Hematopoietic multipotent progenitor cell treated with erythropoietin and hydrocortisone succinate and interleukin-3 and kit ligand, for 17 days (in vitro differentiated cells): ENCODE results near the gene NSD1.

Source experiments
- DNase-seq: peaks from one replicate; pipeline ENCODE4 v3.0.0-alpha.2; 2015; ENCODE audit warnings: low spot score

Gene NSD1, protein sequence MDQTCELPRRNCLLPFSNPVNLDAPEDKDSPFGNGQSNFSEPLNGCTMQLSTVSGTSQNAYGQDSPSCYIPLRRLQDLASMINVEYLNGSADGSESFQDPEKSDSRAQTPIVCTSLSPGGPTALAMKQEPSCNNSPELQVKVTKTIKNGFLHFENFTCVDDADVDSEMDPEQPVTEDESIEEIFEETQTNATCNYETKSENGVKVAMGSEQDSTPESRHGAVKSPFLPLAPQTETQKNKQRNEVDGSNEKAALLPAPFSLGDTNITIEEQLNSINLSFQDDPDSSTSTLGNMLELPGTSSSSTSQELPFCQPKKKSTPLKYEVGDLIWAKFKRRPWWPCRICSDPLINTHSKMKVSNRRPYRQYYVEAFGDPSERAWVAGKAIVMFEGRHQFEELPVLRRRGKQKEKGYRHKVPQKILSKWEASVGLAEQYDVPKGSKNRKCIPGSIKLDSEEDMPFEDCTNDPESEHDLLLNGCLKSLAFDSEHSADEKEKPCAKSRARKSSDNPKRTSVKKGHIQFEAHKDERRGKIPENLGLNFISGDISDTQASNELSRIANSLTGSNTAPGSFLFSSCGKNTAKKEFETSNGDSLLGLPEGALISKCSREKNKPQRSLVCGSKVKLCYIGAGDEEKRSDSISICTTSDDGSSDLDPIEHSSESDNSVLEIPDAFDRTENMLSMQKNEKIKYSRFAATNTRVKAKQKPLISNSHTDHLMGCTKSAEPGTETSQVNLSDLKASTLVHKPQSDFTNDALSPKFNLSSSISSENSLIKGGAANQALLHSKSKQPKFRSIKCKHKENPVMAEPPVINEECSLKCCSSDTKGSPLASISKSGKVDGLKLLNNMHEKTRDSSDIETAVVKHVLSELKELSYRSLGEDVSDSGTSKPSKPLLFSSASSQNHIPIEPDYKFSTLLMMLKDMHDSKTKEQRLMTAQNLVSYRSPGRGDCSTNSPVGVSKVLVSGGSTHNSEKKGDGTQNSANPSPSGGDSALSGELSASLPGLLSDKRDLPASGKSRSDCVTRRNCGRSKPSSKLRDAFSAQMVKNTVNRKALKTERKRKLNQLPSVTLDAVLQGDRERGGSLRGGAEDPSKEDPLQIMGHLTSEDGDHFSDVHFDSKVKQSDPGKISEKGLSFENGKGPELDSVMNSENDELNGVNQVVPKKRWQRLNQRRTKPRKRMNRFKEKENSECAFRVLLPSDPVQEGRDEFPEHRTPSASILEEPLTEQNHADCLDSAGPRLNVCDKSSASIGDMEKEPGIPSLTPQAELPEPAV (N-terminal part only)

DNA sequence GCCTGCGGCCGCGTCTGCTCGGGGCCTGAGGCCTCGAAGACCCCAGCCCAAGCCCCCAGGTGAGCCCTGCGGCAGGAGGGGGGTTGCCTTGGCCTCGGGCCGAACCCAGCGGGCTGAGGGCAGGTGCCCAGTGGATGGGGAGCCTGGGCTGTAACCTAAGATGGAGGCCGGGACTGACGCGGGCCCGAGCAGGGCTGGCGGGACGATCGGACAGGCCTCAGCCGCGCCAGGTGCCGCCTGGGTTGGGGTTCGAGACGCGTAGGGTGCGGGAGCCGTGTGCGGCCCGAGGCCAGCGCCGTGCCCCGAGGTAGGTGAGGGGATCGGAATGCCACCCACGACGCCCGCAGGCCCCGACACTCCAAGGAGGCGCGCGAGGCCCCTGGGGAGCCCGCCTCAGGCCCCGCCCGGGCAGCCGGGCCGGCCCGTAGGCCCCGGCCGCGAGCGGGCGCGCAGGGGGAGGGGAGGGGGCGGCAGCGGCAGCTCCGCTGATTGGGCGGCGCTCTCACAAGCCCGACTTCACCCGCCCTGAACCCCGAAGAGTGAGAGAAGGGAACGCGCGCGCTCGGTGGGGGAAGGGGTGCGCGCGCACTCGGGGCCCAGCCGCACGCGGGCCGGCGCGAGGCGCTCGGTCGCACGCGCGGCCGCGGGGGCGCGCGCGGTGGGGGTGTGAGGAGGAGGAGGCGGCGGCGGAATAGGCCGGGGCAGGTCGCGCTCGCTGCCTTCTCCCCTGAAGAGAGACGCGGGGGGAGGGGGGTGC is at the start of gene NSD1:
NSD1 (plus strand) TSS at position 678 of the 757 bp plus-strand sequence. CDS start 1,331 bp downstream, outside the sequence.
- peak; percentile 84 for DNase-seq

DNA sequence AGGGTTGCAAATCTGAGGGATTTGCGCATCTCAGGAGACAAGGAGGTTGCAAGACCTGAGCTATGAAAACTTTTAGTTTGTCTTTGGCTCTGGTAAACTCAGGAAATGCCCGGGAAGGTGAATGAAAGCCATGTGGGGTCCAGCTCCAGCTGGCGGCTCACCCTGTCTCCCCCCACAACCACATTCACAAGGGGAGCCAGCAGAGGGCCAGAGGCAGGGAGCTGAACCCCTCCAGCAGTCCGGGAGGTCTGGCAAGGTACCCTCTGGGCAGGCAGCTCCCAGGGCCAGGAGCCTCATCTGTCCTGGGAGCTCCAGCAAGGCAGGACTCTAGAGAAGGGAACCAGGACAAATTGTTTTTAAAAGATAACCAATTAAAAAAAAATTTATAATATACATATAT is 49.4 kb upstream of the NSD1 start:
- DNase-seq = no peak

DNA sequence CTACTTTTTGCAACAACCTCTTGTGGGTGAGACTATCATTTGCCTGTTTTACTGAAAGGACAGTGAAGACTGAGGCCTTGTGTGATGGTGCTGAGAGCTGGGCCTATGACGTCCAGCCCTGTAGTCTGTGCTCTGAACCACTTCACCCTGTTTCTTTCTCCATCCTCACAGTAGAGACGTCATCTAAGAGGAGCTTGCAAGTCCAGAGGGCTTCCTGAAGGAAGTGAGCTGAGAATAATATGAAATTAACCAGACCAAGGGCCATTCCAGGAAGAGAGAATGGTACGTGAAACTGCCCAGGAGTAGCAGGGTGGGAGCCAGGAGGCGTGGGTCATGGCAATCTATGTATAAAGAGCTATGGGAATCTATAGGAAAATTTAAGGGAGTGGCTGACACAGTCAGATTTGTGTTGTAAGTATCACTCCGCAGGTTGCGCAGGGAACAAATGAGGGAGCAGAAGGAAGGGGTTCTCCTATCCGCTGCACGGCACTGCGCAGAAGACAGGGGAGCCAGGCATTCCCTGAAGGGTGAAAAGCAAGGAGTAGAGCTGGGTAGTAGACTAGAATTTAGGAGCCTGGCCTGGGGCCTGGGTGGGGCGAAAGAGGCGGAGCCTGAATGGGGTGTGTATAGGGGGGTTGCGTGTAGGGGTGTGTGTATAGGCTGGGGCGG is 47.5 kb upstream of the NSD1 start:
- DNase-seq = no peak

DNA sequence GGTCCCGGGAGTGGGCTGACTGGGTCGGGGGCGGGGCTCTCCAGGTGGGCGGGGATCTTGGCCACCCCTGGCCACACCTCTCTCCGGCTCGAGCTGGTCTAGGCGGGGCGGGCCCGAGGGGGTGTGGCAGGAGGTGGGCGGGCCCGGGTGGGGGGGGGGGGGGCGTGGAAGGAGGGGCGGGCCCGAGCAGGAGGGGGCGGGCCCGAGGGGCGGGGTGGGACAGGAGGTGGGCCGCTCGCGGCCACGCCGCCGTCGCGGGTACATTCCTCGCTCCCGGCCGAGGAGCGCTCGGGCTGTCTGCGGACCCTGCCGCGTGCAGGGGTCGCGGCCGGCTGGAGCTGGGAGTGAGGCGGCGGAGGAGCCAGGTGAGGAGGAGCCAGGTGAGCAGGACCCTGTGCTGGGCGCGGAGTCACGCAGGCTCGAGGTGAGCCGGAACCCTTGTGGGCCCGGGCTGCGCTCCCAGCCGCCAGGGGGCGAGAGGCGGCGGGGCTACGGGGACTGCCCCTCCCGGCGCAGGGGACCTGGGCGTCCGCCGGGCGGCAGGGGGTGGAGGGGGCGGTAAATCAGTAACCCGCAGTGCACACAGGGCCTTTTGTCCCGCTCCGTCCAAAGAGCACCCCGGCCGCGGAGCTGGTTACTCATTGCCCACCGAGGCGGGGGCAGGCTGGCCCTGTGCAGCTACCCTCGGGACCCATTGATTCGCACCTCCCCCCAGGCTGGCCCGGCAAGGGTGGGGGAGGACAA is 46.7 kb upstream of the NSD1 start, which contains the start of gene FGFR4:
FGFR4 (plus strand) TSS at position 262 of the 744 bp plus-strand sequence. CDS start 2,688 bp downstream, outside the sequence.
- peak; percentile 81 for DNase-seq

DNA sequence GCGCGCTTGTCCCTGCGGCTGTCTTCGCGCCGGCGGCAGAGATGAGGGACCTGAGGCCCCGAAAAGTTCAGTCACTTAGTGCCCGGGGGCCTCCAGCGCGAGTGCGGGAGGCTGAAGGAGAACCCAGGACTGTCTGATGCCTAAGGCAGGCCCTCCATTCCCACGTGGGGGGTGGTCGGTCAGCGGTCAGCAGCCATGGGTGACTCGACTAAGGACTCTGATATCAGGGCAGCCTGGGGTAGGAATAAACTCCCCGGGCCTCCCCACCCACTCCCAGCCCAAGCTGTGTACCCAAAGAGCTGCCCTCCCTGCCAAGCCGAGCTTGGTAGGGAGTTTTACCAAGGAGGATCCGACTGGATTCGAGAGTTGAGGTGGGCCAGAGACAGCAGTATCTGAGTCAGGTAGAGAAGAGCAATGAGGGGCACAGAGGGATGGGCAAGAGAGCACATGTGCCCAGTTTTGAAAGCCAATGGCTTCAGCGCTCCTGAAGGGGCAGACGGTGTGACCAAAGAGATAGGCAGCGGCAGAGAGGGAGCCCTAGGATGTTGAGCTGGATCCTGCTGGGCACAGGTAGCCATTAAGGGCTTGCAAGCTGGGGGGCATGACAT is 46.1 kb upstream of the NSD1 start:
- DNase-seq = no peak

DNA sequence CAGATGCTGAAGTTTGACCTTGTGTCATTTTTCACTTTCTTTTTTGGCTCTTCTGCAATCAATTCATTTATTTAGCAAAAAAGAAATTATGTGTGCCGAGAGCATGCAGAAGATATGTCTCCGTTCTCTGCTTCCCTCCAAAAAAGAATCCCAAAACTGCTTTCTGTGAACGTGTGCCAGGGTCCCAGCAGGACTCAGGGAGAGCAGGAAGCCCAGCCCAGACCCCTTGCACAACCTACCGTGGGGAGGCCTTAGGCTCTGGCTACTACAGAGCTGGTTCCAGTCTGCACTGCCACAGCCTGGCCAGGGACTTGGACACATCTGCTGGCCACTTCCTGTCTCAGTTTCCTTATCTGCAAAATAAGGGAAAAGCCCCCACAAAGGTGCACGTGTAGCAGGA is 44.4 kb upstream of the NSD1 start:
- DNase-seq = no peak

DNA sequence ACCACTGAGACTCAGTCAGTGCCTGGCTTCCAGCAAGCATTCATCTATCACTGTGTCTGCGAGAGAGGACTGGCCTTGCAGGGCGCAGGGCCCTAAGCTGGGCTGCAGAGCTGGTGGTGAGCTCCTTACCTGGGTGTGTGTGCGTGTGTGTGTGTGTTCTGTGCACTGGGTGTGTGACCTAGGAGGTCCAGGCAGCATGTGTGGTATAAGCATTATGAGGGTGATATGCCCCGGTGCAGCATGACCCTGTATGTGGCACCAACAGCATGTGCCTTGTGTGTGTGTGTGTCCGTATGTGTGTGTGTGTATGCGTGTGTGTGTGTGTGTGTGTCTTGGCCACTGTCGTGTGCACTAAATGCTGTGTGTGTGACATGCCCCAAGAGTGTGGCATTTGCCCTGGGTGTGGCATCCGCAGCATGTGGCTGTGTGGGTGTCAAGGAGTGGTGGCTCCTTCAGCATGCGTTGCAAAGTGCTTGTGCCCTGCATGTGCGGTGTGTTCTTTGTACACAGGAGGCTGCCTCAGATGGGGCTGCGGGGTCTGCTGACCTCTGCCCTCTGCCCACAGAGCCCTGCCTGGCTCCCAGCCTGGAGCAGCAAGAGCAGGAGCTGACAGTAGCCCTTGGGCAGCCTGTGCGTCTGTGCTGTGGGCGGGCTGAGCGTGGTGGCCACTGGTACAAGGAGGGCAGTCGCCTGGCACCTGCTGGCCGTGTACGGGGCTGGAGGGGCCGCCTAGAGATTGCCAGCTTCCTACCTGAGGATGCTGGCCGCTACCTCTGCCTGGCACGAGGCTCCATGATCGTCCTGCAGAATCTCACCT is 43.5 kb upstream of the NSD1 start:
- DNase-seq = no peak

DNA sequence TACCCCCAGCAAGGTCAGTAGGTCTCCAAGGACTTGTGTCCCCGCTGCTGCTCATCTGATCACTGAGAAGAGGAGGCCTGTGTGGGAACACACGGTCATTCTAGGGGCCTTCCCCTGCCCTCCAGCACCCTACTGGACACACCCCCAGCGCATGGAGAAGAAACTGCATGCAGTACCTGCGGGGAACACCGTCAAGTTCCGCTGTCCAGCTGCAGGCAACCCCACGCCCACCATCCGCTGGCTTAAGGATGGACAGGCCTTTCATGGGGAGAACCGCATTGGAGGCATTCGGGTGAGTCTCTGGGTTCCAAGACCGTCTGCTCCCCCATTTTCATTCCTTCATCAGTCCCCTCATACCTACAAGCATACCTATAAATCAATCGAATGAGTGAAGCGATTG is 42.8 kb upstream of the NSD1 start:
- no peak for DNase-seq

DNA sequence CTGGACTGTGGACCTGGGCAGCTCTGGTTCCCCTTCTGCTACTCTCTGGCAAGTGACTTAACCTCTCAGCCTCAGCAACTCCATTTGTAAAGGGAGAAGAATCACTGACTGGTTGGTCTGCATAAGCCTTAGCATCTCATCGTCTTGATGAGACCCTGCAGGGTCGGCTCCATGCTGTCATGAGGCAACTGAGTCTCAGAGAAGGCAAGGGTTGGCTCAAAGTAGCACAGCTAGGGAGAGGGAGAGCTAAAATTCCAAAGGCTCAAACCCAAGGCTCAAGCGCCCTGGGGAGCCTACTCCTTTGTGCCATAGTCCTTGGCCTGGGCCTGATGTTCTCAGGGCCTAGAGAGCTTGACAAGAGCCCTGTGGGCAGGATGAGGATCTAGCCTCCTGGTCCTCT is 42.3 kb upstream of the NSD1 start:
- DNase-seq = no peak

DNA sequence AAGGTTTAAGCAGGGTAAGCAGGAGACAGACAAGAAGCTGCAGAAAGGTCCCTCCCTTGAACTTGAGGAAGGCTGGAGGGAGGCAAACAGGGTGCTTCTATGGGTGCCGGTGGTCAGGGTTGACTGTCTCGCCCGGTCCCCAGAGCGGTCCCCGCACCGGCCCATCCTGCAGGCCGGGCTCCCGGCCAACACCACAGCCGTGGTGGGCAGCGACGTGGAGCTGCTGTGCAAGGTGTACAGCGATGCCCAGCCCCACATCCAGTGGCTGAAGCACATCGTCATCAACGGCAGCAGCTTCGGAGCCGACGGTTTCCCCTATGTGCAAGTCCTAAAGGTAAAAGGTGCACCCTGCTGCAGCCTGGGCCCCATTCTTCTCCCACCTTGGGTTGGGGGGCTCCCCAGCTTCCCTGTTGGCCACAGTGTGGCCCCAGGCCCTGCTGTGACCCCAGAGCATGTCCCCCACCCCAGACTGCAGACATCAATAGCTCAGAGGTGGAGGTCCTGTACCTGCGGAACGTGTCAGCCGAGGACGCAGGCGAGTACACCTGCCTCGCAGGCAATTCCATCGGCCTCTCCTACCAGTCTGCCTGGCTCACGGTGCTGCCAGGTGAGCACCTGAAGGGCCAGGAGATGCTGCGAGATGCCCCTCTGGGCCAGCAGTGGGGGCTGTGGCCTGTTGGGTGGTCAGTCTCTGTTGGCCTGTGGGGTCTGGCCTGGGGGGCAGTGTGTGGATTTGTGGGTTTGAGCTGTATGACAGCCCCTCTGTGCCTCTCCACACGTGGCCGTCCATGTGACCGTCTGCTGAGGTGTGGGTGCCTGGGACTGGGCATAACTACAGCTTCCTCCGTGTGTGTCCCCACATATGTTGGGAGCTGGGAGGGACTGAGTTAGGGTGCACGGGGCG is 41.1 kb upstream of the NSD1 start:
- no peak for DNase-seq

DNA sequence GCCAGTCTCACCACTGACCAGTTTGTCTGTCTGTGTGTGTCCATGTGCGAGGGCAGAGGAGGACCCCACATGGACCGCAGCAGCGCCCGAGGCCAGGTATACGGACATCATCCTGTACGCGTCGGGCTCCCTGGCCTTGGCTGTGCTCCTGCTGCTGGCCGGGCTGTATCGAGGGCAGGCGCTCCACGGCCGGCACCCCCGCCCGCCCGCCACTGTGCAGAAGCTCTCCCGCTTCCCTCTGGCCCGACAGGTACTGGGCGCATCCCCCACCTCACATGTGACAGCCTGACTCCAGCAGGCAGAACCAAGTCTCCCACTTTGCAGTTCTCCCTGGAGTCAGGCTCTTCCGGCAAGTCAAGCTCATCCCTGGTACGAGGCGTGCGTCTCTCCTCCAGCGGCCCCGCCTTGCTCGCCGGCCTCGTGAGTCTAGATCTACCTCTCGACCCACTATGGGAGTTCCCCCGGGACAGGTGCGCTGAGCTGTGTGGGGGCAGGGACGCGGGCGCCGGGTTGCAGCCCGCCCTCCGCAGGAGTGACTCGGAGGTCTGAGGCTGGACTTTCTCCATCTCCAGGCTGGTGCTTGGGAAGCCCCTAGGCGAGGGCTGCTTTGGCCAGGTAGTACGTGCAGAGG is 40.4 kb upstream of the NSD1 start:
- no peak for DNase-seq

DNA sequence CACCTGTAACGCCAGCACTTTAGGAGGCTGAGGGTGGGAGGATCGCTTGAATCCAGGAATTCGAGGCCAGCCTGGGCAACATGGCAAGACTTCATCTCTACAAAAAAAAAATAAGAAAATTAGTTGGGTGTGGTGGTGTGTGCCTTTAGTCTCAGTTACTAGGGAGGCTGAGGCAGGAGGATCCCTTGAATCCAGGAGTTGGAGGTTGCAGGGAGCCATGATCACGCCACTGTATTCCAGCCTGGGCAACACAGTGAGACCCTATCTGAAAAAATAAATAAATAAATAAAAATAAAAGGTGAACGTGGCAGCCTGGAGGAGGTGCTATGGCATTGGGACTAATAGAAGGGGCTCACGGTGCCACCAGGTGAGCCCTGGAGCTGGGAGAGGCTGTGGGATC is 39.8 kb upstream of the NSD1 start:
- no peak for DNase-seq

DNA sequence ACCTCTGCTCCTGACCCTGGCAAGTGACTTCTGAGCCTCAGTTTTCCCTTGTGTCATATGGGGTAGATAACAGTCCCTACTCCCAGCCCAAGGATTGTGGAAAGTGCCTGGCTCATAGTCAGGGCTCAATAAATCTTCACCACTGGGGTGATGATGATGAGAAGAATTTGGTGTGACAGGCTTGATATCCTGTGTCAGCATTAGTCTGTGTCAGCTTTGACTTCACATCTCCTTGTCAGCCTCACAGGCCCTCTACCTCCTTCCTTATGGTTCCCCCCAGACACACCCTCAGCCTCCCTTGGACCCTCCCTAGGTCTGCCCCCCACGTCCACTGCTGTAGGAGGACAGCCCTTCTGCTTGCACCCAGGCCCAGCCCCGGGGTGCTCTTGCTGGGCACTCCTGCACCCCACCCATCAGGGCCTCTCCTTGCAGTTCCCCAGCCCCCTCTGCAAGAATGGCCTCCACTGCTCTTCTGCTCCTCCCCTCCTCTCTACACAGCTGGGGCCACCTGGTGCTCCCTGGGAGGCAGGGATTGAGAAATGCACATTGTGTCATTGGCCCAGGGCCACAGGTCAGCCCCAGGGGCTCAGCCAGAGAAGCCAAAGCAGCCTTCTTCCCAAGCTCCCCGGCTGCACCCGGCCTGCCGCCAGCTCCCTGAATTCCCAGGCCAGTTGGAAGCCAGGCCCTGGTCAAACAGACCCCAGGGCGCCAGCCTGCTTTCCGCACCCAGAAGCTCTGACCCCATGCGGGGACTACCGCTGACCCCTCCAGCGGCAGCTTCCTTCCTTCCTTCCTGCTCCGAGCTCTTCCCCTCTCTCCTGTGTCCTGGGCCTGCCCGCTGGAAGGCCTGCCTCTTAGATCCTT is 39.1 kb upstream of the NSD1 start:
- no peak for DNase-seq

DNA sequence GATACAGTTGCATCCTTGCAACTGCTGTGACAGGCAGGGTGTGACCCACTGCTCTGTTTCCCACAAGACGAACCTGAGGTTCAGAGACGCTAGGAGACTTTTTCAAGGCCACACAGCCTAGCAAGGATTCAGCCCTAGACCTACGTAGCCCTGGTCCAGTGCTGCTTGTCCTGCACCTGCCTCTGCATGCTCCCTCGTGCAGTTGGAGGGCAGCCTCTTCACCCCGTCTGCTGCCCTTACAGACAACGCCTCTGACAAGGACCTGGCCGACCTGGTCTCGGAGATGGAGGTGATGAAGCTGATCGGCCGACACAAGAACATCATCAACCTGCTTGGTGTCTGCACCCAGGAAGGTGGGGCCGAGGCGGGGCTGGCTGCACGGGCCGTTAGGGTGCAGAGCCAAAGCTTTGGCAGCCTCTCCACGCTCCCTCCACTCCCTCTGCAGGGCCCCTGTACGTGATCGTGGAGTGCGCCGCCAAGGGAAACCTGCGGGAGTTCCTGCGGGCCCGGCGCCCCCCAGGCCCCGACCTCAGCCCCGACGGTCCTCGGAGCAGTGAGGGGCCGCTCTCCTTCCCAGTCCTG is 38.4 kb upstream of the NSD1 start:
- no peak for DNase-seq

DNA sequence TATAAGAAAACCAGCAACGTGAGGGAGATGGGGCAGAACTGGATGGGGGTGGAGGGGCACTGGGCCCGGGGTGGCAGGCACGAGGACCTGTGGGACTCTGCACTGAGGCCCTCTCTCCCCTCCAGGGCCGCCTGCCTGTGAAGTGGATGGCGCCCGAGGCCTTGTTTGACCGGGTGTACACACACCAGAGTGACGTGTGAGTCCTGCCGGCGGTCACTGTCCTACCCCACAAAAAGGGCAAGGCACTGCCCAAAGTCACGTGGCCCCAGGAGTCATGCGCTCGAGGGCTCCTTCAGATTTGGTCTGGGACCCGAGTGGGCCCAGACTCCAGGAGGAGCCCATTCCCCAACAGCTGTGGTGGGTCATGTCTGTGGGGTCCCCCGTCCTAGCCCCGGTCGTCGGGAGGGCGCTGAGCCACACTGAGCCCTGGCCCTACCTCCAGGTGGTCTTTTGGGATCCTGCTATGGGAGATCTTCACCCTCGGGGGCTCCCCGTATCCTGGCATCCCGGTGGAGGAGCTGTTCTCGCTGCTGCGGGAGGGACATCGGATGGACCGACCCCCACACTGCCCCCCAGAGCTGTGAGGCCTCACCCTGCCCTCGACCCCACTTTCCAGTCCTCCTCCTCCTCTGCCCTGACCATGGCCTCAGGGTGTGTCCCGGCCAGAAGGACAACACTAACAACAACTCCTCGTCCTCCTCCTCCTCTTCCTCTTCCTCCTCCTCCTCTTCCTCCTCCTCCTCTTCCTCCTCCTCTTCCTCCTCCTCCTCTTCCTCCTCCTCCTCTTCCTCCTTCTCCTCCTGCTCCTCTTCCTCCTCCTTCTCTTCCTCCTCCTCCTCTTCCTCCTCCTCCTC is 37.2 kb upstream of the NSD1 start:
- DNase-seq = no peak
